Measurements from ENCODE around the gene PSMD14.

GRCh38 chr2:161424394-161424769 is 116.2 kb downstream of the PSMD14 start:
- no peak for TF ChIP-seq POLR2A (IDR thresholded peaks at IDR 0.05; ENCODE audit: low read length)
- TF ChIP-seq GATA1 (IDR thresholded peaks at IDR 0.05; ENCODE audit: low read depth, low read length): no peak

Measured in erythroblast (primary cell).